NCI-H128 (cell line): ENCODE measurements around the gene SLC7A14.
A peak's percentile ranks its signal among the peaks of the same experiment; 100 is the strongest.
"Not testable (repeated sequence)": the region's sequence is repeated elsewhere in the genome, so short reads cannot be mapped to it uniquely, and the experiment has no call there.

Source experiments
- DNase-seq: peaks from one replicate; lab custom pipeline; 2025; ENCODE audit not compliant: unreplicated experiment; lab: John Stamatoyannopoulos, UW

The SLC7A14 gene

DNA sequence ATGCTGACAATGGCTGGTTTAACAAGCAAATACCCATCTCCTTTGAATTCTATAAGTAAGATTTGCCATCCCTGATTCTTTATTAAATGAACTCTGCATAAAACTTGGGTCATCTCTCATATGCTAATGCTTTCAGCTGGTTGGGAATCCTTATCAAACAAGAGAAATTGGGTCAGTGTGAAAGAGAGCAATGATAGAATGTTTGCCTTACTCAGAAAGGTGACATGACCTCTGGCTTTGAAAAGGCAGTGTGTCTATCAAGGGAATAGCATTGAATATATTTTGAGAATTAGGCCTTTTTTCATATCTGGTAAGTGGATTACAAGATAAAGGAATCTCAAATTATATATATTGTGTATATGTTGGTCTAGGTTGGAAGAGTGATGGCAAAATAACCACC is 8.7 kb upstream of the SLC7A14 start:
- no peak for DNase-seq

DNA sequence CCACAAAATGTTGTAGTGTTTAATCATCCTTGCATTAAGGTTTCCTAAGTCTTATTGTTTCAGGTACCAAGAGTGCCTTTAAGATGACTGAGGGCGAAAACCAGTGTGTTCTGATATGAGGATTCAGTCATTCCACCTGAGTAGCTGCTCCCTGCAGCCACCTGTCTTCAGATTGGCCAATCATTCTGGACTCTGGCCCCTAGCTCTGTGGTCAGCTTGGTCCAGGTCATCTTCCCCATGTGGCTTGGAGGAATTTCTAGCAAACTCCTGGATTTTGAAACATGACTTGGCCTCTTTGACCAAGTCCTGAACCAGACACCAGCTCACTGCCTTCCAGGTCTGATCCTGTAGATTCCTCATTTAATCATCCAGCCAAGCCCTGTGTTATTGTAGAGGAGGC is 7.8 kb upstream of the SLC7A14 start:
- no peak for DNase-seq

DNA sequence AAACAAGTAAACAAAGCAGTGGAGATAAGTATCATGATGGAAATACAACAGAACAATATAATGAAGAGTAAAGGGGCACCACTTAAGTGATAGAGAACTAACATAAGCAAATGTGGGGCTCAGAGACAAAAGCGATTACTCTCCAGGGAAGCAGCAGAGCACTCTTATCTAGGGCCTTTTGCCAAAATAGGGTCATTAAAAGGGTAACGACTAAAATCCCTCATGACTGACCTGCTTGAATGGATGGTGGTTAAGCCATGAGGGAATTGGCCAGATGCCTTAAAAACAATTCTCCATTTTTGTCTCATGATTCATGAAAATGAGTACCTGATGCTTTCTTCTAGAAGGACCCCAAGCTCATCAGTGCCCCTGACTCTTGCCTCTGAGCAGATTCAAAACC is 3.2 kb upstream of the SLC7A14 start:
- DNase-seq, result peak; percentile 64

GRCh38 chr3:170585008-170585936 is 603 bp downstream of the SLC7A14 start:
- DNase-seq, result no peak

GRCh38 chr3:170584585-170585007 is 1.3 kb downstream of the SLC7A14 start:
- no peak for DNase-seq

DNA sequence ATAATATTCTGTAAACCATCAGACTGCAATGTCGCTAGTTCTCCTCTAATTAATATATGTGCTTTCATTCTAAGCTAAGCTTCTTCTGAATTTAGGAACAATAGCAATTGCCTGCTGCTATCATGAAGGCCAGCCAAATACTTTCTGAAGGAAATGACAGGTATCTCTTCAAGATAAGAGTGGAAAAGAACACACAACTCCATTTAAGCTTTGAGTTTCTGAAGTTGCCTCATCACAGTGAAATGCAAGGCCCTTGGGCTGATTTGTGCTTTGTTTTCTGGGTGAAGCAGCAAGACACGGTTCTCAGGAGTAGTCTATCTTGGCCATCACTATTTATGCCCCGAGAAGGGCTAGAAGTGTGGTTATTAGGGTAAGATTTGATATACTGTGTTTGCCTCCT is 6.2 kb downstream of the SLC7A14 start:
- no peak for DNase-seq

DNA sequence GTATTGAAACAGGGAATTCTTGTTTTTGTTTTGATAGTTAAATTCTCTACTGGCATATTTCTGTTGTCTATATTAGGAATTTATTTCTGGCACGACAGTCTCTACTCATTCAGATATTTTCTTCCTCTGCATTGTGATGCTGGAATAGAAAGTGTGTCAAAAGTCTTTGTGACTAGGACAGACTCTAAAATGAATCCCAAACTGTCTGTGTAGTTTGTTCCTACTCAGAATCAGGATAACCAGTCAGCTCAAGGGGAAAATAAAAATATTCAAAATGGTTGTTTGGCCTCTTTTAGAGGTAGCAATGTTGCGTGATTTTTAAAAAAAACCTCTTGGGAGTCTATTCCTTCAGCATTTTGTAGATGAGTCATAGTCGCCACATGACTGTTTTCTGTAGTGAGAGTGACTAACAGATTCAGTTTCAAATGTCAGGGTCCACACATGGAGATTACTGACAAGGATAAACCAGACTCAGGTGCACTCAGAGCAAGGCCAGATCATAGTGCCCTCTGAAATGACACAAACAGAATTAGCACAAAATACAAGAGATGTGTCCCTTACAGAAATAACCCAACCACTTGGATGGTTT is 13.1 kb downstream of the SLC7A14 start:
- no peak for DNase-seq

DNA sequence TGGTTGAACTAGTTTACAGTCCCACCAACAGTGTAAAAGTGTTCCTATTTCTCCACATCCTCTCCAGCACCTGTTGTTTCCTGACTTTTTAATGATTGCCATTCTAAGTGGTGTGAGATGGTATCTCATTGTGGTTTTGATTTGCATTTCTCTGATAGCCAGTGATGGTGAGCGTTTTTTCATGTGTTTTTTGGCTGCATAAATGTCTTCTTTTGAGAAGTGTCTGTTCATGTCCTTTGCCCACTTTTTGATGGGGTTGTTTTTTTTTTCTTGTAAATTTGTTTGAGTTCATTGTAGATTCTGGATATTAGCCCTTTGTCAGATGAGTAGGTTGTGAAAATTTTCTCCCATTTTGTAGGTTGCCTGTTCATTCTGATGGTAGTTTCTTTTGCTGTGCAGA is 18.3 kb downstream of the SLC7A14 start:
- not testable (repeated sequence) for DNase-seq

DNA sequence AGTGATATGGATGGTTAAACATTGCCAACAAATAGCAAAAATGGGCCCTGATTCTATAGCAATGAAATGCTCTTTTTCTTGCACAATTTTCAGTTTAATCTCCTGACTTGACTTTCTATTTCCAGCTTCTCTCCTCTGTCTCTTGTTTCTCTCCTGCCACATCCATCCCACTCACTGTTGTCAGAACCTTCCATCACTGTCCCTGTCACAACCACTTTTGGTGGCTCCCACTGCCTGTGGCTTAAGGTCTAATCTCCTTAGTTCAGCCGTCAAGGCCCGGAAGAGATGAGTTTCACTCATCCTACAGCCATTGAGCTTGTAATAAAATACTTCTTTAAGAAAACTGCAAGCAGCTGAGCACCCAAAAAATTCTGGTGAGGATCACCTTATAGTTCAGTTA is 19.5 kb downstream of the SLC7A14 start:
- DNase-seq, result no peak

GRCh38 chr3:170565495-170565894 is 20.4 kb downstream of the SLC7A14 start:
- DNase-seq, result no peak

GRCh38 chr3:170564664-170565063 is 21.2 kb downstream of the SLC7A14 start:
- no peak for DNase-seq

GRCh38 chr3:170563712-170564423 is 22.0 kb downstream of the SLC7A14 start:
- DNase-seq, result no peak

GRCh38 chr3:170562080-170562479 is 23.8 kb downstream of the SLC7A14 start:
- DNase-seq, result no peak

- DNase-seq, result no peak
Observed at GRCh38 chr3:170560717-170561382, 25.0 kb downstream of the SLC7A14 start.

- no peak for DNase-seq
Observed at GRCh38 chr3:170560296-170560695, 25.6 kb downstream of the SLC7A14 start.

DNA sequence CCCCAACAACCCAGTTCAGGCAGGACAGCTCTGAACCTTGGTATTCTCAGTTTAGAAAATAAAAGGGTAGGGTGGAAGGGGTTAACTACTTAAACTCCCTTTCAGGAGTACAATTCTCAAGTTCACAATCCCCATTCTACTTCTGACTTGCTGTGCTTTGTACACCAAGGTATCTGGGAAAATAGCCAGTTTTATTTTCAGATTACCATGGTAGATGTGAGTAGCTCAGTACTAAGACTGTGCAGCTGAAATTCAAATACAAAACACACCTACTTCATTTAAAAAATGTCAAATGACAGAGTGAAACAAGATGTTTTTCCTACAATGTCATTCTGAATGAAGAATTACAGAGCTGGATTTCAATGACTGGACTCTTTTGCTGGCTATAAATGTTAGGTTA is 27.4 kb downstream of the SLC7A14 start:
- no peak for DNase-seq

DNA sequence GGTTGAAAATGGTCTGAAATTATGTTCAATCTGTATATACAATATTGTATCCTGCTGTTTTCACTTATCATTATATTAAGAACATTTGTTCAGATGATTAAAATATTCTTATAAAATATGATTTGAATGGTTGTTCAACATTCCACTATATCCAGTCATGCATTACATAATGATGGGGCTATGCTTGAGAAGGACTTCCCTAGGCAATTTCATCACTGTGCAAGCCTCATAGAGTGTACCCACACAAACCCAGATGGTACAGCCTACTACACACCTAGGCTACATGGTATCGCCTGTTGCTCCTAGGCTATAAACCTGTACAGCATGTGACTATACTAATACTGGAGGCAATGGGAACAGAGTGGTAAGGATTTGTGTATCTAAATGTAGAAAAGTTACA is 30.5 kb downstream of the SLC7A14 start:
- DNase-seq, result no peak

GRCh38 chr3:170553788-170554757 is 31.8 kb downstream of the SLC7A14 start:
- no peak for DNase-seq

- no peak for DNase-seq
Observed at GRCh38 chr3:170551252-170551651, 34.6 kb downstream of the SLC7A14 start.

DNA sequence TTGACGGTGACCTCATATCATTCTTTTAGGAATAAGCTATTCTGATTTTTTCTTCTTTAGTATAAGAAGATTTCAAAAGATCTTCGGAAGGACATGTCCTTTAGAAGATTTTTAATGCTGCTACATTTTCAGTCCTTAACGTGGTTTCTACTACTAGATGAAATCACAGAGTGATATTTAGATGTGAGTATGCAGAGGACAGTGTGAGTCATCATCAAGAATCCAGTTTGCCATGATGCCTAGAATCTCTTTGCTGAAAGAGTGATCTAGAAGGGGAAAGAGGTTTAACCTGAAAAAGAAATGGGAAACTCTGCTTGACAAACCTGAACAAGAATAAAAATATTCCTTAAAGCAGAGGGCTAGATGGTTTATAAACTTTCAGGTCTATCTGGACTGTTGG is 43.2 kb downstream of the SLC7A14 start:
- no peak for DNase-seq
